ENCODE results near the gene PDK1.
"Not testable (repeated sequence)": the region's sequence is repeated elsewhere in the genome, so short reads cannot be mapped to it uniquely, and the experiment has no call there.

Gene PDK1

GRCh38 chr2:172552547-172553291 is 3.2 kb upstream of the PDK1 start:
- DNase-seq (ENCODE audit: low read depth, low spot score) = no peak

- no peak for DNase-seq (ENCODE audit: low read depth, low spot score)
Measured at GRCh38 chr2:172554352-172555271, 1.3 kb upstream of the PDK1 start.

GRCh38 chr2:172555272-172555521 is 693 bp upstream of the PDK1 start:
- DNase-seq (ENCODE audit: low read depth, low spot score) = no peak

- no peak for DNase-seq (ENCODE audit: low read depth, low spot score)
Measured at GRCh38 chr2:172556284-172557033, 569 bp downstream of the PDK1 start.

GRCh38 chr2:172558372-172558771 is 2.5 kb downstream of the PDK1 start:
- DNase-seq (ENCODE audit: low read depth, low spot score) = no peak

- DNase-seq (ENCODE audit: low read depth, low spot score) = no peak
Measured at GRCh38 chr2:172560721-172561120, 4.8 kb downstream of the PDK1 start.

- DNase-seq (ENCODE audit: low read depth, low spot score) = no peak
Measured at GRCh38 chr2:172561270-172561669, 5.4 kb downstream of the PDK1 start.

- no peak for DNase-seq (ENCODE audit: low read depth, low spot score)
Measured at GRCh38 chr2:172562298-172562697, 6.4 kb downstream of the PDK1 start.

GRCh38 chr2:172564376-172564775 is 8.5 kb downstream of the PDK1 start:
- no peak for DNase-seq (ENCODE audit: low read depth, low spot score)

GRCh38 chr2:172571245-172571644 is 15.4 kb downstream of the PDK1 start:
- DNase-seq (ENCODE audit: low read depth, low spot score) = no peak

GRCh38 chr2:172572981-172573380 is 17.1 kb downstream of the PDK1 start:
- DNase-seq (ENCODE audit: low read depth, low spot score) = no peak

- DNase-seq (ENCODE audit: low read depth, low spot score) = no peak
Measured at GRCh38 chr2:172574965-172575364, 19.1 kb downstream of the PDK1 start.

GRCh38 chr2:172578054-172578453 is 22.2 kb downstream of the PDK1 start:
- no peak for DNase-seq (ENCODE audit: low read depth, low spot score)

- no peak for DNase-seq (ENCODE audit: low read depth, low spot score)
Measured at GRCh38 chr2:172578860-172579512, 23.1 kb downstream of the PDK1 start.

- no peak for DNase-seq (ENCODE audit: low read depth, low spot score)
Measured at GRCh38 chr2:172580544-172580943, 24.7 kb downstream of the PDK1 start.

GRCh38 chr2:172582656-172583055 is 26.8 kb downstream of the PDK1 start:
- DNase-seq (ENCODE audit: low read depth, low spot score) = no peak

- no peak for DNase-seq (ENCODE audit: low read depth, low spot score)
Measured at GRCh38 chr2:172586245-172586891, 30.5 kb downstream of the PDK1 start.

GRCh38 chr2:172587231-172587630 is 31.3 kb downstream of the PDK1 start:
- DNase-seq (ENCODE audit: low read depth, low spot score) = not testable (repeated sequence)

- no peak for DNase-seq (ENCODE audit: low read depth, low spot score)
Measured at GRCh38 chr2:172588931-172589330, 33.0 kb downstream of the PDK1 start.

- DNase-seq (ENCODE audit: low read depth, low spot score) = not testable (repeated sequence)
Measured at GRCh38 chr2:172591386-172591785, 35.5 kb downstream of the PDK1 start.

- not testable (repeated sequence) for DNase-seq (ENCODE audit: low read depth, low spot score)
Measured at GRCh38 chr2:172592190-172592589, 36.3 kb downstream of the PDK1 start.
